GM18519 (cell line): ENCODE data around the gene NUP205.

Experiments used
- ATAC-seq: cut with Tn5 transposase; IDR thresholded peaks from one replicate; pipeline ENCODE4 v1.9.1; 2021; ENCODE audit warnings: mild to moderate bottlenecking, moderate library complexity; ENCODE audit not compliant: unreplicated experiment, low FRiP score

Gene NUP205

DNA sequence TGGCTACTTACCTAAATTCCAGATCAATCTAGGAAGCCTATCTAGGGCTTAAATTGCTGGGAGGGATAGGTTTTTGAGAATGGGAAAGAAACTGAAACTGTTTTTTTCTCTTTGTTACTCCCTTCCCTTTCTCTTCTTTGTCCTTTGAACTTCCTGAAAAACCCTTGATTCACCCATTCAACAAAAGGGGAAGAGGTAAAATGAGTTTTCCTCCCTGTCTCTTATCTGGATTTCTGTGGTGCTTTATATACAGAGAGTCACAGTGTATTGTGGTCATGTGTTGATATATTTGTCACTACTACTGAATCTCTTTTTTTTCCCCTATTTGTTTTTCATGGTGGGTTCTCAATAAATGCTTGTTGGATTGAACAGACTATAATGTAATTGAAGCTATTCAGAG, 19.8 kb upstream of the NUP205 start:
- ATAC-seq, result no peak

- no peak for ATAC-seq
Observed at GRCh38 chr7:135538376-135538775, 19.3 kb upstream of the NUP205 start.

DNA sequence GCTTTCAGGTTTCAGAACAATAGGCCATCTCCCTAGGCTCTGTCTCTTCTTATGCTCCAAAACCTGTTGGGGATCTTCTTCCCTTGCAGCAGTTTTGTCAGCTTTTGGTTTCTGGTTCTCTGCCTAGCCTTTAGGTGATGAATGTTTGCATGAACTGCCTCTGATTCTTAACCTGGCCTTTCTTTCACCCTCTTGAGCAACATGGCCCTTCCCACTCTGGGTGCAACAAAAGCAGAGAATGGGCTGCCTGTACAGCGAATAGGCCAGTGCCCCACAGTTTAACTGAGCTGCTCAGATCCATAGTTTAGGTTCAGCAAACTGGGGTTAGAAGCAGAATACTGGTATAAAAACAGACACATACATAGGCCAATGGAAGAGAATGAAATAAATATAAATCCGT, 18.1 kb upstream of the NUP205 start:
- no peak for ATAC-seq

DNA sequence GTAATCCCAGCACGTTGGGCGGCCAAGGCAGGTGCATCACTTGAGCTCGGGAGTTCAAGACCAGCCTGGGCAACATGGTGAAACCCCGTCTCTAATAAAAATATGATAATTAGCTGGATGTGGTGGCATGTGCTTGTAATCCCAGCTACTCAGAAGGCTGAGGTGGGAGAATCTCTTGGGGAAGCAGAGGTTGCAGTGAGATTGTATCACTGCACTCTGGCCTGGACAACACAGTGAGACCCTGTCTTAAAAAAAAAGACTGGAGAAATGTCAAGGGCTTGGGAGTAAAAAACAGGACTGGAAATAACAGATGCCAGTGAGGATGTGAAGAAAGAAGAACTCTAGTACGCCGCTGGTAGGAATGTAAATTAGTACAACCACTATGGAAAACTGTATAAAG, 16.7 kb upstream of the NUP205 start:
- ATAC-seq, result no peak

DNA sequence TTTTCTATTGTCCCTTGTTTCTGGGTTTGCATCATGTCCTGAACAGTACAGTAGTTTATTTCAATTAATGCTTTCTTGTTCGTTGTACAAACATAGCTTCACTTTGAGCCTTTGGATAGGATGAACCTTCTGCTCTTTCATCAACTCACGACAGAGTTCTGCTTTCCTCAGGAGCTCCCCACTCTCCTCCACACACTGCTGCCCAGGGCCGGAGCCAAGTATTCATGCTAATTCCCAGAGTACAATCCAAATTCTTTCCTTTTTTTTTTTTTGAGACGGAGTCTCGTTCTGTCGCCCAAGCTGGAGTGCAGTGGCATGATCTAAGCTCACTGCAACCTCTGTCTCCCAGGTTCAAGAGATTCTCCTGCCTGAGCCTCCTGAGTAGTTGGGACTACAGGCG, 7.5 kb upstream of the NUP205 start:
- ATAC-seq, result no peak

DNA sequence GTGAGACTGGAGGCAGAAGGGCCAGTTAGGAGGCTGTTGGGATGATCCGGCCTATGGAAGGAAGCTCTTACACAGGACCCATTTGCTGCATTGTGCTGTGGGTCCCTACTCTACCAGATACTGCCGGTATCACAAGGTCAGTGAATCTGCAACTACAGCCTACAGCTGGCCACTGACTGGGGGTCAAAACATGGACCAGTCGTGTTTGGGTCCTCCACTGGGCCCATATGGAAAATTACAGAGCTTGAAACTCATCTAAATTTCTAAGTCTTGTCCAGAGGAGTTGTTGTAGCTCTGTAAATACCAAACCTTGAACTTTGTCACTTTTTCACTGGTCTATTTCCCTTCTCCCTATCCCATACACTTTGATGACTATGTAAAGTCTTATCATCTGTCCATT, 5.6 kb upstream of the NUP205 start:
- ATAC-seq, result no peak

DNA sequence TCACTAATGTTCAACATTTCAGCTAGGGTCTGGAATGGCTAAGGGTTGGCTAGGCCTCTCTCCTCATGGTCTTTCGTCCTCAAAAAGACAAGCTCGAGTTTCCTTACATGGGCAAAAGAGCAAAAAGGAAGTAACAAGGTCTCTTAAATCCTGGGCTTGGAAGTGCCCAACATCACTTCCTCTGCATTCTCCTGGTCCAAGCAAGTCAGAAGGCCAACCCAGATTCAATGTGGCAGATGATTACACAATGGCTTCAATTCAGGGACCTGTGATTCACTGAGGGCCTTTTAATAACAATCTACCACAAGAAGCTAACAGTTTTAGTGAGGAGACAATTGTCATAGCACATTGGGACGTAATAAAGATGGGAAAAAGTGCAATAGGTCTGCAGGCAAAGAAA, 4.4 kb upstream of the NUP205 start:
- no peak for ATAC-seq

DNA sequence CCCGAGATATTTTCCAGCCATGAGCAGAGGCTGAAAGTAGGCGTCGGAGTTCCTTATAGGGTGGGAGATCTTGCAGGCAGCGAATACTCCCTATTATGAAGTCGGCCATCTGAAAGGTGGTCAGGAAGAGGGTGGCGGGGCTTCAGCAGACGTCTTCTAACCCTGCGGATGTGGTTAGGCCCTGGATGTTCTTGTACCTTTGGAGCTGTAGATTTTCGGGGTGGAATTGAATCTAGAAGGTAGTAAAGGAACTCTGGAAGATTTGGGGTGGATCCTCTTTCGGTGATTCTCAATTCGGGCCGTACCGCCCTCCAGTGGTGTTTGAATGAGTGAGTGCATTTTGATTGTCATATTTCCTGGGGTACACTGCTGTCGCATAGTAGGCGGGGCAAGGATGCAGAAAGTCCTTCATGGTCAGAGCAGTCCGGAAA, 635 bp downstream of the NUP205 start:
- peak; percentile 75 for ATAC-seq

DNA sequence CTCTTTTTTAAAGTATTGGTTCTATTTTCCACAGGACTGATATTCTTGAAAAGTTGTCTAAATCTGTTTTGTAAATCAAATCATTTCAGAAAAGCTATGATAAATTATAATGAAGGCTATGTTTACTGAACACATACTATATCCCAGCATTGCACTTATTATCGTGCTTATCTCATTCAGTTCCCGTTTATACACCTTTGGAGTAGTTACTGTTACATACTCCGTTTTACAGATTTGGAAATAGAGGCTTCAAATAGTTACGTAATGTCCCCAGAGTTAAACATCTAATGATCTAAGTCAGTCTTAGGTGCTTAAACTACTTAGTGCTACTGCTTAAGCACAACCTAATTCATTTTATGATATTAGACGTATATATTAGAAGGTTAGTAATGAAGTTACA, 1.2 kb downstream of the NUP205 start:
- no peak for ATAC-seq

DNA sequence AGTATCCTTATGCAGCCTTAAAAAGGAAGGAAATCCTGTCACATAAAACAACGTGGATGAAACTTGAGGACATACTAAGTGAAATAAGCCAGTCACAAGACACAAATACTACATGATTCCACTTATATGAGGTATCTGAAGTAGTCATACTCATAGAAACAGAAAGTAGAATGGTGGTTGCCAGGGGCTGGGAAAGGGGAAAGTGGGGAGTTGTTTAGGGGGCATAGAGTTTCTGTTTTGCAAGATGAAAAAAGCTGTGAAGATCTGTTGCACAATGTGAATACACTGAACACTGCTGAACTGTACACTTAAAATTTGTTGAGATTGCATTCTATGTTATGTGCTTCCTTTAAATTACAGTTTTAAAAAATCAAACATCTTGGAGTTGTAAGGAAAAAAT, 2.9 kb downstream of the NUP205 start:
- ATAC-seq, result no peak

- no peak for ATAC-seq
Observed at GRCh38 chr7:135562720-135563119, 5.0 kb downstream of the NUP205 start.

DNA sequence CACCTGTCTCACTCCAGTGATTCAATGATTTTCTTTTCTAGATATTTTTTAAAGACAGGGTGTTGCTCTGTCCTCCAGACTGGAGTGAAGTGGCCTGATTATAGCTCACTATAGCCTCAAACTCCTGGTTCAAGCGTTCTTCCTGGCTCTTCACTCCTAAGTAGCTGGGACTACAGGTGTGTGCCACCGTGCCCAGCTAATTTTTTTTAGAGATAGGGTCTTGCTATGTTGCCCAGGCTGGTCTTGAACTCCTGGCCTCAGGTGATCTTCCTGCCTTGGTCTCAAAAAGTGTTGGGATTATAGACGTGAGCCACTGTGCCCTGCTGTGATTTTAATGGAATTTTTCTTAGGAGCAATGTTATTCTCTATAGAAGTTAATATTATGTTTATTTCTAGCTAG, 14.1 kb downstream of the NUP205 start:
- no peak for ATAC-seq

DNA sequence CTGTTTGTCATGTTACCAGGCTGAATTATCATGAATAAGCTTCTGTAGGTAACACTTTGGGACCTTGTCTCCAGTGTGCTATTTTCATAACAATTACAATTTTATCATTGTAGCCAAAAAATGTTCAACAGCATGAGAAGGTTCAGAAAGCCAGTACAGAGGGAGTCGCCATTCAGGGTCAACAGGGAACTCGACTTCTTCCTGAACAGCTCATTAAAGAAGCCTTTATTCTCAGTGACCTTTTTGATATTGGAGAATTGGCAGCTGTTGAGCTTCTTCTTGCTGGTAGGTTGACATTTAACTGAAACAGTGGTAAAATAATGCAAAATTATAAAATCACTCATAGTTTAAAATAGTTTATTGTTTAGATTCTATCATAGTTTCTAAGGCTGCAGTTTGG, 15.8 kb downstream of the NUP205 start:
- ATAC-seq, result no peak

DNA sequence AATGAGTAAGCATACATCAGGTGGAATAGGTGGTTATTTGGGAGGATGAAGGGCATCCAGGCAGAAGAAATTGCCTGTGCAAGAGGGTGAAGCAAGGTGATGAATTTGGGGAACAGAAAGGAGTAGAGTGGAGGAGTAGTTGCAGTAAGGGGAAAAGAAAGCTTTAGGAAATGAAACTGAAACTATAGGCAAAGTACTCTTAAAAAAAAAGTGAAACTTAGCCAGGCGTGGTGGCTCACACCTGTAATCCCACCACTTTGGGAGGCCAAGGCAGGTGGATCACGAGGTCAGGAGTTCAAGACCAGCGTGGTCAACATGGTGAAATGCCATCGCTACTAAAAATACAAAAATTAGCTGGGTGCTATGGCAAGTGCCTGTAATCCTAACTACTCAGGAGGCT, 17.6 kb downstream of the NUP205 start:
- peak; percentile 51 for ATAC-seq

DNA sequence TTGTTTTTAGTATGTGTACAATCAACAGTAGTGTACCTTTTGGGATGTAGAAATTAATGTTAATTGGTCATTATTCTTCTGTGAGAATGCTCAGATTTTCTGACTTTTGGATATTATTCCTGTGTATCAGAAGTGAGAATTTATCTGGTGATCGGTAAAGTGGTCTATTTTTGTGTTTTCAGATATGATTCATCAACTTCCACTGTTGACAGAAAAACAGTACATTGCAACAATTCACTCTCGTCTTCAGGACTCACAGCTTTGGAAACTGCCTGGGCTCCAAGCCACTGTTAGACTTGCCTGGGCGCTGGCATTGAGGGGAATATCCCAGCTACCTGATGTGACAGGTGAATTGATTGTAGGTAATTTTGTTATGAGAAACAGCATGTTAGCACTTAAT, 20.9 kb downstream of the NUP205 start:
- ATAC-seq, result no peak

- ATAC-seq, result no peak
Observed at GRCh38 chr7:135584362-135585353, 26.9 kb downstream of the NUP205 start.

- ATAC-seq, result no peak
Observed at GRCh38 chr7:135597181-135597925, 39.6 kb downstream of the NUP205 start.

- no peak for ATAC-seq
Observed at GRCh38 chr7:135597926-135598305, 40.2 kb downstream of the NUP205 start.

GRCh38 chr7:135599471-135599870, 41.8 kb downstream of the NUP205 start:
- ATAC-seq, result no peak

- no peak for ATAC-seq
Observed at GRCh38 chr7:135600226-135600625, 42.5 kb downstream of the NUP205 start.

- no peak for ATAC-seq
Observed at GRCh38 chr7:135601182-135601581, 43.5 kb downstream of the NUP205 start.

DNA sequence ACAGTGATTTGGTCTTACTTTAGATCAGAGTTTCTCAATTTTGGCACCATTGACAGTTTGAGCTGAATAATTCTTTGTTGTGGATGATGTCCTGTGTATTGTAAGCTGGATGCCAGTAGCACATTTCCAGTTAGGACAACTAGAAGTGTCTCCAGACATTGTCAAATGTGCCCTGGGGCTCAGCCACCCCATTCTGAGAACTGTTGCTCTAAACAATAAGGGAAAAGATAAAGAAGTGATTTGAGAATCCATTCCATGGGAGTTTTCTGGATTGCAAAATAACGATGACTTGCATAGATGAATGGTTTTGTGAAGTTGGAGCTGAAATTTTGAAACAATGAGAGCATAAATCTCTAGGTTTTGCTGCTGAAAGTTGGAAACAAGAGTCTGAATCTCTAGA, 44.6 kb downstream of the NUP205 start:
- no peak for ATAC-seq
